GM12891 (cell line): ENCODE measurements around the gene ZBTB16.

Source experiments
- POLR2A ChIP-seq: IDR thresholded peaks from 2 replicates; pipeline ENCODE4 v1.6.1; 2011; ENCODE audit warnings: low read depth, low read length, control low read depth
- TAF1 ChIP-seq: IDR thresholded peaks from 2 replicates; pipeline ENCODE4 v1.6.1; 2011; ENCODE audit warnings: low read depth, low read length, control low read depth

DNA sequence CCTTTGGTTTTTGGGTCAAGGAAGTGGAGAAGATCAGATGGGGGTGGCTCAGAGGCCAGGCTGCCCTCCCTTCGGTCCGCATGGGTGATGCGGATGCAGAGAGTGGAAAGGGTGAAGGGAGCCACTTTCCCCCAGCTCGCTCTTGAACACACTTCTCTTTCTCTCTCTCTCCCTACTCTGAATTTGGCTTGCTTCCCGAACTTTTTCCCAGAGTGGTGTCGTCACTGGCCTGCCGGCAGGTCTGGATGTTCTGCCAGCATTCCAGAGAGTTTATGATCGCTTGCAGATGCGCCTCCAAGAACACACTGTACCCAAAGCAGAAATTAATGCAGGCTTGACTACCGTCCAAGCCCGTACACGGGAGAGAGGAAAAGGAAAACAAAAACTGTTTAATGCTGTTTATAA, 103.2 kb downstream of the ZBTB16 start:
- TF ChIP-seq POLR2A (no peak), TAF1 (no peak)
